ENCODE results near the gene BAG2.

Gene BAG2

DNA sequence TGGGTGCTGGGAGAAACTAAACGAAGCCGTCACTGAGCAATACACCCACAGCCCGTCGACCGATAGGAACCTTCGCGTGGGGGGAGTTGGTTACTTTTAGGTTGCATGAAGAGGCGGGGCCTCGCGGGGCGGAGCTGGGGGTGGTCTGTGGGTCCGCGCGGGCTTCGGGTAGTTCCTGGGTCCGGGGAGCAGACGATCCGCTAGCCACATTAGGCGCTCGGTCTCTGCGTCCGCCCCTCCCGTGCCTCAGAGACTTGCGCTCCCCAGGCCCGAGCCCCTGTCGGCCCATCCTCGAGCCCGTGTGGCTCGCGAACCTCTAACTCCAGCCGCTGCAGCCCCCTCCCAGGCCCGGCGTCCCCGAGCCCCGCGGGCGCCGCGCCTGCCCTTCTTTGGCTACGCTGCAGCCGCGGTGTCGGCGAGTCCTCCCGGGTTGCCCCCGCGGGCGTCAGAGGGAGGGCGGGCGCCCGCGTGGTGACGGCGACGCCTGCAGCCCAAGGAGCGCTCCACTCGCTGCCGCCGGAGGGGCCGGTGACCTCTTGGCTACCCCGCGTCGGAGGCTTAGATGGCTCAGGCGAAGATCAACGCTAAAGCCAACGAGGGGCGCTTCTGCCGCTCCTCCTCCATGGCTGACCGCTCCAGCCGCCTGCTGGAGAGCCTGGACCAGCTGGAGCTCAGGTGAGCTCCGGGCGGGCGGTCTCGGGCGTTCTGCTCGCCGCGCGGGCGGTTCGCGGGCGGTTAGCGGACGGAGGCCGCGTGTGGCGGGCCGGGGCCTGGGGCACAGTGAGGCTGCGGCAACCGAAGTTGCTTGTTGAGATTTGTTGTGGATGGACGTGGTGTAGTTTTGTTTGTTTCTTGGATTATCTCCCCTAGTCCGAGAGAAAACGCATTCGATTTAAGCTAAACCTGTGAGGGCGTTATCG lies at the start of gene BAG2:
Gene BAG2 (plus strand): TSS at position 191 of the 920 bp plus-strand sequence. CDS start 372 bp downstream, at position 563.
- peak; percentile 49 for DNase-seq (ENCODE audit: low read depth)

- no peak for DNase-seq (ENCODE audit: low read depth)
These were observed 49.0 kb upstream of the BAG2 start for GRCh38 chr6:57123111-57123510.

- no peak for DNase-seq (ENCODE audit: low read depth)
These were observed 44.4 kb upstream of the BAG2 start for GRCh38 chr6:57127763-57128162.

GRCh38 chr6:57130661-57131177 lies 41.4 kb upstream of the BAG2 start:
- DNase-seq (ENCODE audit: low read depth): no peak

DNA sequence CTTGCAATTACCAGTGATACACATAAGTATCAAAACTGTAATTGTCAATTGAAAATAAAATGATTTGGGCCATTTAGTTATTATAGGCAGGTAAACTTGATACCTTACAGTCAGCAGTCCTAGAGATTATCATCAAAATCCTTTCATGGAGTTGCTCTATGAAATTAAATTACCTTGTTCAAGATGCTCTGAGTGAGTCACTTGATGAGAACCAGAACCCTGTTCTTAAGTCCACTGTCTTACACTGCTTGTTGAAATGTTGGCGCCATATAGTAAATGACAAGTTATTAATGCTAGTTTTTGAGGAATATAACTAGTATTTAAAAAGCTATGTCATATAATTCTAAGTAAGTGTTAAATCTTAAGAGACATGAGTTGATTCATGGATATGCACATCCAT lies 37.2 kb upstream of the BAG2 start:
- no peak for DNase-seq (ENCODE audit: low read depth)

- peak; percentile 15 for DNase-seq (ENCODE audit: low read depth)
These were observed 36.2 kb upstream of the BAG2 start for GRCh38 chr6:57135885-57136284.

DNA sequence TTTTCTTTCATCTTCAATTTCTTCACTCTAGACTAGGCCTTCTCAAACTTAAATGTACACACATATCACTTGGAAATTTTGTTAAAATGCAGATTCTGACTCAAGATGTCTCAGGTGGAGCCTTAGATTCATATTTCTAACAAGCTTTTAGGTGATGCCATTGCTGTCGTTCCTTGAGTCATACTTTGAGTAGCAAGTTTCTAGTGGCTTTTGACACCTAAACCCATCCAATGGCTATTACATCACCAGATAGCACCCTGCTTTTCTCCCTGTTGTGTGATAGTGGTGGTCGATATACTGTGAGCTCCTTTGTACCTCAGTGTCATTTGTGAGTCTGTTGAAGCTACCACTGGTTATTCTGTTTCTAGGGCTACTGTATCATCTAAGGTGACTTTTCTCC lies 34.8 kb upstream of the BAG2 start:
- DNase-seq (ENCODE audit: low read depth): no peak

- DNase-seq (ENCODE audit: low read depth): no peak
These were observed 34.1 kb upstream of the BAG2 start for GRCh38 chr6:57138026-57138425.

GRCh38 chr6:57141451-57142177 lies 30.5 kb upstream of the BAG2 start:
- no peak for DNase-seq (ENCODE audit: low read depth)

DNA sequence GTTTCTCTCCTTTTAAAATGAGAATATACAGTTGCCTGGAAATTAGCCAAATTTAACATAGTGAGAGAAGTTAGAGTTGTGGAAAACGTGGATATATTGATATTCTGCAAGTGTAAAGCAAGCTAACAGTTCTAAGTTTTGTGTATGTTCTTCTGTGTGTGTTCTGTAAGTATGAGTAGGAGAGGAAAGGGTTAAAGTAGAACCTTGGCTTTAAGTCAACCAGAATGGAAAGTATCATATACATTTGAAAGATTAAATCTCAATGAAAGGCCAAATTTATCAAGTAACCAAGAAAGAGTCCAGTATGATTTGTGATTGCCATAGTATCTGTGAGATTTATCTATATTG lies 30.0 kb upstream of the BAG2 start:
- no peak for DNase-seq (ENCODE audit: low read depth)

DNA sequence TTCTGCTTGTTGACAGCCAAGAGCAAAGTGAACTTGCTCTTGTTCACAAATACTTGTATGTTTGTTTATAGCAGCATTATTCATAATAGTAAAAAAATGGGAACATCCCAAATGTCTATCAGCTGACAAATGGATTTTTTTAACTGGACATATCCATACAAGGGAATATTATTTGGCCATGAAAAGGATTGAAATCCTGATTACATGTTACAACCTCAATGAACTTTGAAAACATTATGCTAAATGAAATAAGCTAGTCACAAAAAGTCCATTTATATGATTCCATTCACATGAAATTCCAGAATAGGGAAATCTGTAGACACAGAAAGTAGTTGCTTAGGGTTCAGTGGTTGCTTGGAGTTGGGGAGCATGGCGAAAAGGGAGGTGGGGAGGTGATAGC lies 28.4 kb upstream of the BAG2 start:
- DNase-seq (ENCODE audit: low read depth): no peak

- DNase-seq (ENCODE audit: low read depth): no peak
These were observed 24.7 kb upstream of the BAG2 start for GRCh38 chr6:57147401-57147800.

DNA sequence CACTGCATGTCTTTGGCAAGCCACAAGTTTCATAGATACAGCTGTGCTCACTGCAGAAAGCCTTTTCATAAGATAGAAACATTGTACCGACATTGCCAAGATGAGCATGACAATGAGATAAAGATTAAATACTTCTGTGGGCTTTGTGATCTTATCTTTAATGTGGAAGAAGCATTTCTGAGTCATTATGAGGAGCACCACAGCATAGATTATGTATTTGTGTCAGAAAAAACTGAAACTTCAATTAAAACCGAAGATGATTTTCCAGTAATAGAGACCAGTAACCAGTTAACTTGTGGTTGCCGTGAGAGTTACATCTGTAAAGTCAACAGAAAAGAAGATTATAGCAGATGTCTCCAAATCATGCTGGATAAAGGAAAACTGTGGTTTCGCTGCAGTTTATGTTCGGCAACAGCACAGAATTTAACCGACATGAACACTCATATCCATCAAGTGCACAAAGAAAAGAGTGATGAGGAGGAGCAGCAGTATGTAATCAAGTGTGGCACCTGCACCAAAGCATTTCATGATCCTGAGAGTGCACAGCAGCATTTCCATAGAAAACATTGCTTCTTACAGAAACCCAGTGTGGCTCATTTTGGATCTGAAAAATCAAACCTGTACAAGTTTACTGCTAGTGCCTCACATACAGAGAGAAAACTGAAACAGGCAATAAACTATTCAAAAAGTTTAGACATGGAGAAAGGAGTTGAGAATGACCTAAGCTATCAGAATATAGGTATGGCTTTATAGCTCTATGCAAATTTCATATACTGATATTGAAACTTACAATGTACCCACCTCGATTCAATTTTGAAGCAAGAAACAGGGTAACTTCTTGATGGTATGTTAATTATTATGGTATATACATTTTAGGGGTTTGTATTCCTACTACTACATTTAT lies 23.9 kb upstream of the BAG2 start:
- DNase-seq (ENCODE audit: low read depth): no peak

GRCh38 chr6:57158658-57159057 lies 13.5 kb upstream of the BAG2 start:
- no peak for DNase-seq (ENCODE audit: low read depth)

DNA sequence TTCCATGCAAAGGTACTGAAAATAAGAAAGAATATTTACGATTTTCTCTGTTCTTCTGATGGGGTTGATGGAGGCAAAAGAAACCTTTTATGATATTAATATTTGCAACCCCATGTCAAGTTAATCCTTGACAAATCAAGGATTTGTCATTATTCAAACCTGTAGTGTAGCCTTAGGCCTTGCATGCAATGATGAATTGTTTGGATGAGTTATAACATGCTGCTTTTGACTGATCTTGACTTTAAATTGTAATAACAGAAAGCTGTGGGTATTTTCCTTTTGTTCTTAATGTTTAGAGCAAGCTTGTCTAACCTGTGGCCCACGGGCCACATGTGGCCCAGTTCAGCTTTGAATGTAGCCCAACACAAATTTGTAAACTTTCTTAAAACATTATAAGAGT lies 13.0 kb upstream of the BAG2 start:
- no peak for DNase-seq (ENCODE audit: low read depth)

DNA sequence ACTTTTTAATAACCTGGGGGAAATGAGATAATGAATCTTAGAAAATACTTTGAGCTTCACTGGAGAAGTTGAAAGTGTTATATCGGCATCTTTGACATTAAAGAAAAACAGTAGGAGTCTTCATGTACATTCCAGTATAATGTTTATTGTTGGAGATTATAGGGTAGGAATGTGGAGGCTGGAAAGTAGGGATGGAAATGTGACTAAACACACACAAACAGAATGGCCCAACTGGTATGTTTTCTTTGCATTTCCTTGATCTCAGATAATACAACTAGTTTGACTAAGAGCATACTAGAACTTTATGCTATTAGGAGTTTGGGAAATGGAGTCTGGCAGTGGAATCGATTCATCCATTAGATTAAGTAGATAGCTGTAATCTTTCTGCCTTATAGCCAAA lies 10.1 kb upstream of the BAG2 start:
- DNase-seq (ENCODE audit: low read depth): no peak

GRCh38 chr6:57162516-57162915 lies 9.6 kb upstream of the BAG2 start:
- no peak for DNase-seq (ENCODE audit: low read depth)

DNA sequence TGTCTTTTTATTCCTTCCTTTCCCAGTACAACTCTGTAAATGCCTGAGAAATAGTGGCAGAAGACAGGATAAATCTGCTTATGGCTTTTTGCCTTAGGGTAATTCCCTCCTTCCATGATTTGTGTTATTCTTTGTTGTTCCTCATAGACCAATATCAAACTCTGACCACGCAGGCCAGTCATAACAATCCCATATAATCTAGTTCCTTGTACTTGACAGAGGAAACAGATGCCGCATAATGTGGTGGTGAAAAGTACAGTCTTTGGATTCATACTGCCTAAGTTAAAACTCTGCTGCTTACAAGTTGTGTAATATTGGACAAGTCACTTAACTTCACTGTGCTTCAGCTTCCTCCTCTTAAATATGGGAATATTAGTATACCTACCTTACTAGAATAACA lies 8.2 kb upstream of the BAG2 start:
- no peak for DNase-seq (ENCODE audit: low read depth)

DNA sequence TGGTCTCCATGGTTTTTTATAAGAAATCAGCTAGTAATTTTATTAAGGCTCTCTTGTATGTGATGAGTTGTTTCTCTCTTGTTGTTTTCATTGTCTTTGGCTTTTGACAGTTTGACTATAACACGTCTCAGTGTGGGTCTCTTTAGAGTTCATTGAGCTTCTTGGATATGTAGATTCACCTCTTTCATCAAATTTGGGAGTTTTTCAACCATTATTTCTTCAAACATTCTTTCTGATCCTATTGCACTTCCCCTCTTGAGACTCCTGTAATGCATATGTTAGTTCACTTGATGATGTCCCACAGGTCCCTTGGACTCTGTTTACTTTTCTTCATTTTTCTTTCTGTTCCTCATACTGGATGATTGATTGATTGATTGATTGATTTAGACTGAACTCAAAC lies 7.0 kb upstream of the BAG2 start:
- no peak for DNase-seq (ENCODE audit: low read depth)

- no peak for DNase-seq (ENCODE audit: low read depth)
These were observed 1.1 kb downstream of the BAG2 start for GRCh38 chr6:57173056-57173885.

- DNase-seq (ENCODE audit: low read depth): peak; percentile 68
These were observed 1.9 kb downstream of the BAG2 start for GRCh38 chr6:57173886-57174510.

All from GM04503 (cell line).